ENCODE measurements around the gene CMAS. TPM values are rescaled to one million over a fixed set of nuclear protein-coding genes. Genes with fewer than 3 reads are reported as not detected.
A peak's percentile ranks its signal among the peaks of the same experiment; 100 is the strongest.

The CMAS gene
- total RNA-seq (2022) (41.5 and 45.8 TPM in 2 replicates), Bru-seq, nascent RNA (percentile 82 among the genes with signal in this experiment), BruChase-seq, experiment 1, labeled RNA remaining after a 6-hour chase (percentile 89 among the genes with signal in this experiment), BruChase-seq, experiment 2, labeled RNA remaining after a 2-hour chase (percentile 82 among the genes with signal in this experiment)
- long read RNA-seq, transcript CMAS-201 (8 exons, 1,787 nt): major isoform, 249 of 261 reads
- long read RNA-seq, partial matches to known transcripts: 2 of 261 reads
- long read RNA-seq, other reads (novel, unspliced or antisense): 7 of 261 reads

- DNase-seq (ENCODE audit: unreplicated experiment): peak; percentile 81
- no peak for TF ChIP-seq CTCF (IDR thresholded peaks at IDR 0.05; ENCODE audit: unreplicated experiment)
- no peaks in the 10 kb centered on the region for H3K9me3 Mint-ChIP-seq (ENCODE audit: unreplicated experiment)
- intact Hi-C loops (cut with micrococcal nuclease): no loop called here
- H3K27ac Mint-ChIP-seq (ENCODE audit: low read depth, unreplicated experiment): peak within 1 kb of the TSS; percentile 66
- H3K4me1 Mint-ChIP-seq (ENCODE audit: insufficient read depth, unreplicated experiment): peaks cover 43% of the 10 kb centered on the region
- CTCF ChIA-PET: interaction anchor here (0.6 to 1.1 kb wide), 4 partner anchors 25 to 873 kb away, joined by 3 to 4 read pairs (median 3); no protein-coding TSS in a partner anchor
- H3K4me3 Mint-ChIP-seq (ENCODE audit: unreplicated experiment): peak within 1 kb of the TSS; percentile 86
- H3K36me3 Mint-ChIP-seq (ENCODE audit: insufficient read depth, unreplicated experiment): peaks cover 10% of the 10 kb centered on the region
- POLR2A ChIA-PET: interaction anchor here (0.6 to 3.0 kb wide), 18 partner anchors 10 to 609 kb away, joined by 3 to 23 read pairs (median 4); partner anchors contain the start of genes LDHB and PYROXD1
- no TSS peak for BruUV-seq (replicated peaks)
- no peaks in the 10 kb centered on the region for H3K27me3 Mint-ChIP-seq (ENCODE audit: insufficient read depth, unreplicated experiment)
Measured at GRCh38 chr12:22046090-22046967, at the start of gene CMAS. Gene CMAS, plus strand, starts transcription at chr12:22046218. Its CDS starts 86 bp downstream, at chr12:22046304.

- DNase-seq (ENCODE audit: unreplicated experiment): no peak
- POLR2A ChIA-PET: no interaction called here
- H3K4me1 Mint-ChIP-seq (ENCODE audit: insufficient read depth, unreplicated experiment): no peaks in the 10 kb centered on the region
- BruUV-seq (replicated peaks): no TSS peak
- no peak overlapping the region for H3K4me3 Mint-ChIP-seq (ENCODE audit: unreplicated experiment)
- no peaks in the 10 kb centered on the region for H3K9me3 Mint-ChIP-seq (ENCODE audit: unreplicated experiment)
- no peaks in the 10 kb centered on the region for H3K36me3 Mint-ChIP-seq (ENCODE audit: insufficient read depth, unreplicated experiment)
- intact Hi-C loops (cut with micrococcal nuclease): no loop called here
- TF ChIP-seq CTCF (IDR thresholded peaks at IDR 0.05; ENCODE audit: unreplicated experiment): no peak
- CTCF ChIA-PET: interaction anchor here (0.6 to 1.8 kb wide), 5 partner anchors 8 to 378 kb away, joined by 3 to 6 read pairs (median 4); no protein-coding TSS in a partner anchor
- no peak overlapping the region for H3K27ac Mint-ChIP-seq (ENCODE audit: low read depth, unreplicated experiment)
- no peaks in the 10 kb centered on the region for H3K27me3 Mint-ChIP-seq (ENCODE audit: insufficient read depth, unreplicated experiment)
Measured at GRCh38 chr12:21998295-21998694, 47.7 kb upstream of the CMAS start.

GRCh38 chr12:21998782-21999181 lies 47.2 kb upstream of the CMAS start:
- POLR2A ChIA-PET: no interaction called here
- H3K9me3 Mint-ChIP-seq (ENCODE audit: unreplicated experiment): no peaks in the 10 kb centered on the region
- CTCF ChIA-PET: interaction anchor here (1.6 kb wide), 1 partner anchor 9 kb away, joined by 4 read pairs; no protein-coding TSS in a partner anchor

More at GRCh38 chr12:21998782-21999181, 47.2 kb upstream of the CMAS start:
- no peaks in the 10 kb centered on the region for H3K4me1 Mint-ChIP-seq (ENCODE audit: insufficient read depth, unreplicated experiment)
- H3K27me3 Mint-ChIP-seq (ENCODE audit: insufficient read depth, unreplicated experiment): no peaks in the 10 kb centered on the region
- no peak overlapping the region for H3K4me3 Mint-ChIP-seq (ENCODE audit: unreplicated experiment)
- no peak overlapping the region for H3K27ac Mint-ChIP-seq (ENCODE audit: low read depth, unreplicated experiment)
- DNase-seq (ENCODE audit: unreplicated experiment): no peak
- no peaks in the 10 kb centered on the region for H3K36me3 Mint-ChIP-seq (ENCODE audit: insufficient read depth, unreplicated experiment)
- TF ChIP-seq CTCF (IDR thresholded peaks at IDR 0.05; ENCODE audit: unreplicated experiment): no peak
- intact Hi-C loops (cut with micrococcal nuclease): no loop called here
- BruUV-seq (replicated peaks): no TSS peak

Data from MCF 10A (cell line).